Brain microvascular endothelial cell (primary cell): ENCODE results near the gene SIM1.

Experiments used
- DNase-seq: peaks from one replicate; pipeline ENCODE4 v3.0.0-alpha.2; 2020
- H3K27ac ChIP-seq: fragments of 250-450 bp; sonication (Bioruptor Pico); 2 replicates; pipeline ENCODE4 v1.5.1; 2020; ENCODE audit warnings: mild to moderate bottlenecking, moderate library complexity
- H3K27me3 ChIP-seq: fragments of 250-450 bp; sonication (Bioruptor Pico); replicated peaks from 2 replicates; pipeline ENCODE4 v1.5.1; 2020; ENCODE audit warnings: mild to moderate bottlenecking
- H3K36me3 ChIP-seq: fragments of 250-450 bp; sonication (Bioruptor Pico); replicated peaks from 2 replicates; pipeline ENCODE4 v1.5.1; 2020; ENCODE audit warnings: mild to moderate bottlenecking
- H3K4me3 ChIP-seq: 2 replicates; pipeline ENCODE4 v1.5.1; 2011; ENCODE audit warnings: low read depth, mild to moderate bottlenecking, control low read depth, low read length, moderate library complexity
- in situ Hi-C: cut with HindIII; loops from 2 replicates; pipeline ENCODE4 v1.10.0; 2017; ENCODE audit warnings: low sequenced_read_pairs, low pct_ligation_motif_present
- TF ChIP-seq, protein P1 (sequence below): IDR thresholded peaks from 2 replicates; pipeline ENCODE4 v1.5.1; 2011; ENCODE audit warnings: low read depth, mild to moderate bottlenecking, moderate library complexity, low read length, control low read depth, inconsistent platforms; ENCODE audit errors: missing control alignments

Gene SIM1

DNA sequence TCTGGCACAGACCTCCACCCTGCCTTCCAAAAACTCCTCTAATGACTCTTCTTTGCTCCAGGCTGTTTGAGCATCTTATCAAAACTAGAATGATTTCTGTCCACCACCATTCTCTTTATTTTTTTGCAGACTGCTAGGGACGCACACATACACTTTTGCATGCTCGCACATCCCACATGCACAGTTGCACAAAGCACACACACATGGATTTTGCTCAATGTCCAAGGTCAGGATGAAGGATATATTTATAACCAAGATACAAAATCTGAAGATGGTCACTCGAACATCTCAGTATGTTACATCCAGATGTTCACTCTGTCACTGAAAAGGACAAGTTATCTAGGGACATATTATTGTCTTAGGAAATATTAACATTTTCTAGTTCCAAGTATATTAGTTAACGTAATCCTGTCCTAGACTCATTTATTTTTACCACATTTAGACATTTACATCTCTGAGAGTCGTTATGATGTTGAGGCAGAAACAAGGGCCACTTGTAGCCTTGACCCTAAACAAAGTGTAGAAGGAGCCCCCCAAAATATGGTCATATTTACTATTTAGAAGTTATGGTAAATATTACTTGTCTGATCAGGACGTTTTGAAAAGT is 3.4 kb upstream of the SIM1 start:
- H3K36me3 ChIP-seq = no peaks in the 10 kb centered on the region
- no peak overlapping the region for H3K4me3 ChIP-seq
- H3K27me3 ChIP-seq = peaks cover 92% of the 10 kb centered on the region
- TF ChIP-seq, protein P1, sequence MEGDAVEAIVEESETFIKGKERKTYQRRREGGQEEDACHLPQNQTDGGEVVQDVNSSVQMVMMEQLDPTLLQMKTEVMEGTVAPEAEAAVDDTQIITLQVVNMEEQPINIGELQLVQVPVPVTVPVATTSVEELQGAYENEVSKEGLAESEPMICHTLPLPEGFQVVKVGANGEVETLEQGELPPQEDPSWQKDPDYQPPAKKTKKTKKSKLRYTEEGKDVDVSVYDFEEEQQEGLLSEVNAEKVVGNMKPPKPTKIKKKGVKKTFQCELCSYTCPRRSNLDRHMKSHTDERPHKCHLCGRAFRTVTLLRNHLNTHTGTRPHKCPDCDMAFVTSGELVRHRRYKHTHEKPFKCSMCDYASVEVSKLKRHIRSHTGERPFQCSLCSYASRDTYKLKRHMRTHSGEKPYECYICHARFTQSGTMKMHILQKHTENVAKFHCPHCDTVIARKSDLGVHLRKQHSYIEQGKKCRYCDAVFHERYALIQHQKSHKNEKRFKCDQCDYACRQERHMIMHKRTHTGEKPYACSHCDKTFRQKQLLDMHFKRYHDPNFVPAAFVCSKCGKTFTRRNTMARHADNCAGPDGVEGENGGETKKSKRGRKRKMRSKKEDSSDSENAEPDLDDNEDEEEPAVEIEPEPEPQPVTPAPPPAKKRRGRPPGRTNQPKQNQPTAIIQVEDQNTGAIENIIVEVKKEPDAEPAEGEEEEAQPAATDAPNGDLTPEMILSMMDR = no peak
- H3K27ac ChIP-seq = no peak overlapping the region
- no peak for DNase-seq
- in situ Hi-C loops = loop anchor here (25.0 kb wide), 1 partner anchor 856 kb away; the partner anchor contains the start of gene PRDM13

DNA sequence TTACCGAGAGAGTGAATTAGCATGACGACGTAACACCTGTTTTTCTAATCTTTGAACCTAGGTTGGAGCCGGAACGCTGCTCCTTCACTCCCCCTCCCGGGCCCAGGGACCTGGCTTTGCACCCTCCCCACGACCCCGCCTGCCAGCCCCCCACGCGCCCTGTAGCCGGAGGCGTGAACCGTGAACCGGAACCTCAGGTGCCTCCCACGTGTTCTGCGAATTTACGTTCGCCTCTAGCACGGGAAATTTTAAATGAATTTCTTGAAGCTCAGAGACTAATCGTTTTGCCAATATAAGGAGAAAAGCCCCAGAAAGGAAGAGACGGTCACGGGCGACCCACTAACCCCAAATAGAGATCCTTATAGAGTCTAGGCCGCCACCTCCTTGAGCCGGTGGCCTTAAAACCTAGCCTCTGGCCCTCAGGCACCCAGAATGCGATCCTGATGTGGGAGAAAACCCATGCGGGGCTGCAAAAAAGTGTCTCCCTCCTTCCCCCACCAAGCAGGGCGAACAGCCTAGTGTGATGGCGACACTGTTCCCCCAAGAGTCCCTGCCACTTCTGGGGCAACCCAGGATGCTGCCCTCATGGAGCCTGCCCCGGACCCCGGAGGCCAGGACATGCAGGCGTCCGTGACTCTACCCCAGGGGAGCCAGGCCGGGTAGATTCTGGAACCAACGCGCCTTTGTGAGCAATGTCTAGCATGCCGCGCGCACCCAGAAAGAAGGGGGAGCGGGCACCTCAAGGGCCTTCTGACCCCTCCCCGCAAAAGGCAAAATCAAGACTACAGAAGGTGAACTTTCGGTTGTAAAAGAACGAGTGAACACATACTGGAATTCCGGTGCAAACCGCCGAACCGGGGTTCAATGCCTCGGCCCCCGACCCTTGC is 2.7 kb upstream of the SIM1 start:
- in situ Hi-C loops = loop anchor here (25.0 kb wide), 1 partner anchor 855 kb away; the partner anchor contains the start of gene PRDM13
- TF ChIP-seq, protein P1 = no peak
- Histone ChIP-seq H3K27me3 (peaks cover 95% of the 10 kb centered on the region), H3K27ac (no peak overlapping the region), H3K36me3 (no peaks in the 10 kb centered on the region), H3K4me3 (no peak overlapping the region)
- no peak for DNase-seq

DNA sequence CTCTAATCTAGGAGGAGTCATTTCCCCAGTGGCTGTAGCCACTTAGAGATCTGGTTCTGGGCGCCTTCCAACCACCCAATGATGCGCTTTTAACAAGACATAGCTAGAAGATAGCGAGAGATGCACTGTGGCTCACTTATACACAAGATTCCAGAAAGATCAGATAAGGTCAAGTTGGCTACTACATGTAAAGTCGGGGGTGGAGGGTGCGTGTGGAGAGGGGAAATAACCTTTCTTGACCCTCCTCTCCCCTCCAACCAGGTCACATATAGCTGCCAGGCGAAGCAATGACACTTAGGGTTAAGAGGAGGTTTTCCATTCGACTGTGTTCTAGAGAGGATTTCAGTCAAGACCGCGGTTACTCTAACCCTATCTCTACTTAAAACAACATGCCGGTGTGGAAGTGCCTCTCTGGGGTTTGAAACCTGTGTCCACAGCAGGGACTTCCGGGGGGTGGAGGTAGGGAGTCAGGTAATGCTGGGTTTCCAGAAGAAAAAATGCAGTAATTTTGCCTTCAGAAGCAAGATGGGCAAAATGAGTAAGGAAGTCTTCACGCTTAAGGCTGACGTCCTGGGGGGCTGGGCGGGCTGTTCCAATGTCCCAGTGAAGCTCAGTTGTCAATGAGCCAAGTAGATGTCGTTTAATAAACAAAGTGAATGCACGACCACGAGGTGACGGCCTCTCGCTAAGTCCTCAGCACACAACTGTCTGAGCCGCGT is 1.8 kb upstream of the SIM1 start:
- H3K27ac ChIP-seq = no peak overlapping the region
- in situ Hi-C loops = loop anchor here (25.0 kb wide), 1 partner anchor 854 kb away; the partner anchor contains the start of gene PRDM13
- H3K4me3 ChIP-seq = no peak overlapping the region
- H3K36me3 ChIP-seq = no peaks in the 10 kb centered on the region
- peaks cover 95% of the 10 kb centered on the region for H3K27me3 ChIP-seq
- no peak for DNase-seq
- TF ChIP-seq, protein P1 = no peak

DNA sequence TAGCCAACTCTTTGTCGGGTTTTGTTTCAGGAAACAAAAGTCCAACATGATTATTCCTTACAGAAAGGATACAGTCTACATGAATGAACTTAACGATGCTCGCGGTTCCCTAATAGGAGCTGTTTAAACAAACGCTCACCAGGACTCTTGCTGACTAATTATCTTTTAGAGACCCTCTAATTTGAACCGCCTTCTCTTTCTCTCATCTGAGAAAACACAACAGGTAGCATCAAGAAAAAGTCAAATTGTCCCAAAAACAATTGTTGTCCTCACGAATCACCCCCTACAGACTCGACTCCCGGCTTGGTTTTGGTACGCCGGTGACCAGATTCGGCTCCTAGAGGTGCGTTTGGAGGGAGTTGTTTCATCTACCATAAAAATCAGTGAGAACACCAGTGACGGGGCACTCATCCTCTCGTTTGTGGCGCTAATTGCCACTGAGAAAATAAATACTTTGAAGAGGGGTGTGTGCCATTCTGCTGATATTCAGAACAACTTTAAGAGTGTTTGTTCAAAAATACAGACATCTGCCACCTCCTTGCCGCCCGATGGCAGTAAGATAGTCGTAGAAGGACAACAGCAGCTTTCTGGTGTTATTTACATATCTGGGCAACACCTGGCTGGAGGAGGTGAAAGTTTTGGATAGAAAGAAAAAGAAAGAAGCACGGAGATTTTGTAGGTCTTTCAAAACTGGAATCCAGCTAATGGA is 1.1 kb upstream of the SIM1 start:
- in situ Hi-C loops = loop anchor here (25.0 kb wide), 1 partner anchor 854 kb away; the partner anchor contains the start of gene PRDM13
- H3K27ac ChIP-seq = no peak overlapping the region
- no peak for DNase-seq
- H3K36me3 ChIP-seq = no peaks in the 10 kb centered on the region
- H3K4me3 ChIP-seq = no peak overlapping the region
- TF ChIP-seq, protein P1 = no peak
- peaks cover 95% of the 10 kb centered on the region for H3K27me3 ChIP-seq

DNA sequence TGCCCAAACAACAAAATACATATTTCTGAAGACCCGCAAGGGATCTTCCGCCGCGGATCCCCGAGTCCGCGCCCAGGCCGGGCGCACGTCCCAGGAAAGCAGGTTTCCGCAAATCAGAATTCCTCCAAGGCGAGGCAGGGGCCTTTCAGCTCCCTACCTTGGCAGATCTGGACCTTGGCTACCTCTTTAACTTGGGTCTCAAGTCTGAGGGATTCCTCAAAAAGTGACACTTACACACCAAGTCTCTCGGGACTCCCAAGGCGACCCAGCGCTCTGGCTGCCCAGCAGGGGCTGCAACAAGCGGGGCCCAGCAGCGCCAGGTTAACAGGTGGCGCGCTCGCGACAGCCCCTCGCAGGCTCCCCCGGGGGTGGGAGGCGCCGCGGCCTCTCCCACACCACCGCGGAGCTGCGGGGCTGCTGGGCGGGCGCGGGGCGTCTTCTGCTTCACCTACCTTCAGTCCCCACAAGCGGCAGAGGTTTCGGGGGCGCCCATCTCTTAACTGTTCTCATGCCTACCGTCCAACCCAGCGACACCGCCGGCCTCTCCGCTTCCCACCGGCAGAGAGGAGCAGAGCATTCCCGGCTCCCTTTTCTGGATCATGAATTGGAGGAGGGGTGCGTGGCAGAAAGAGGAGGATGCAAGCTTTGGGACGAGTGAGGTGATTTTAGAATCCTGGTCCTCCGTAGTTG is 414 bp downstream of the SIM1 start:
- in situ Hi-C loops = loop anchor here (25.0 kb wide), 1 partner anchor 852 kb away; the partner anchor contains the start of gene PRDM13

More for the DNA sequence above, 414 bp downstream of the SIM1 start:
- peaks cover 95% of the 10 kb centered on the region for H3K27me3 ChIP-seq
- H3K36me3 ChIP-seq = no peaks in the 10 kb centered on the region
- TF ChIP-seq, protein P1 = no peak
- no peak for DNase-seq
- peak overlapping the region; percentile 40 for H3K4me3 ChIP-seq
- no peak overlapping the region for H3K27ac ChIP-seq
